NCI-H2107 treated with DMSO at 0.1 percent for 48 hours (cell line): Measurements from ENCODE around the gene RYR3.

ENCODE experiments used
- DNase-seq: peaks from one replicate; lab custom pipeline; 2025; ENCODE audit not compliant: unreplicated experiment; lab: John Stamatoyannopoulos, UW

The RYR3 gene

DNA sequence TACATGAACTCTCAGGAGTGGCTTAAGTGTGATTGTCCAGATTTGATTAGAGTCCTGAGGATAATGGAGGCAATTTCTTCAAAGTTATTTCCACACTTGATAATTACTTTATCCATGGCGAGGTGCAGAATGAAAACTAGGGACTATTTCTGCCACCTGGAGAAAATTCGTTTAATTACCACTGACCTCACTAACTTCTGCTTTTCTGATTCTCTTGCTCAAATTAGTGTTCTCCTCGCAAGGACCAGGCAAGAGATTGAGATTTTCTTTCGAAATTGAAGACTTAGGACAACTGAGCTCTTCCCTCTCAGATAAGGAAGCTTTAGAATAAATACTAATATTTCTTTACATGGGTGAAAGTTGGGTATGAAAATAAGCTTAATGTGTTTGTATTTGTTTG, 135.2 kb downstream of the RYR3 start:
- DNase-seq: no peak

DNA sequence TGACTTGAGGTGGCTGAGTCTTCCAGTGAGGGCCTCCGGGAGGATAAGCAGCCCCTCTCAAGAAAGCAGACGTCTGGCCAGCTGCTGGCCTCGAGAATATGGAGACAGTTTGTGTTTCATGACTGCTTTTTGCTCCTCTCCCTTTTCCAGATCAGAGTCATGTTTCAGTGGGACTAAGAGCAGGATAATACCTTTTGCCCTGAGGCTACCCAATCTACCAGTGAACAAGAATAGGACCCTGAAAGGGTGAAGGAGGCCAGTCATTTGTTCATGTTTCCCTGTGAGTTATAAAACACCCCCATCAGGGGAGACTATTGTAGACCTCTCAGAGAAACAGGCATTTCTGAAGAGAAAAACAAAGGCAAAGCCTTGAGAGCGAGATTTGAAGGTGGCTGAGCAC, 137.4 kb downstream of the RYR3 start:
- no peak for DNase-seq

DNA sequence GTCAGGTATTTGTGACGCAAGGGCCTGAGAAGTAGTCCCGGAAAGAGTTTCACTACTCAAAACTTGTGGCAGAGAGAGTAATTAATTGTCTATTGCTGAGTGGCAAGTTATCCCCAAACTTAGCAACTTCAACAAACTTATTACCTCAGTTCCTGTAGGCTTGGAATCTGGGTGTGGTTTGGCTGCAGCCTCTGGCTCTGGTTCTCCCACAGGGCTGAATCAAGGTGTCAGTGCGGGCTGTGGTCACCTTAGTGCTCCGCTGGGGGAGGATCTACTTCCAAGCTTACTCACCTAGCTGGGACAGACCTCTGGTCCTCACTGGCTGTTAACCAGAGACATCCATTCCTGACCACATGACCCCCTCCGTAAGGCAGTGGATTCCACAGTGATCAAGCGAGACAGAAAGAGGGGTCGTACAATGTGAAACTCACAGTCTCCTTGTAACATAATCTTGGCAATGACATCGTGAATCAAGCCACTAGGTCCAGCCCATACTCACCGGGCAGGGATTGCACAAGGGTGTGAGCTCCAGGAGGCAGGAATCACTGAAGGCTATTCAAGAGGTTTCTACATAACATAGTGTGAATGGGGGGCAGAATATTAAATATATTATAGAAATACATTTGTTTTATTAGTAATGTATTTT, 138.3 kb downstream of the RYR3 start:
- no peak for DNase-seq

DNA sequence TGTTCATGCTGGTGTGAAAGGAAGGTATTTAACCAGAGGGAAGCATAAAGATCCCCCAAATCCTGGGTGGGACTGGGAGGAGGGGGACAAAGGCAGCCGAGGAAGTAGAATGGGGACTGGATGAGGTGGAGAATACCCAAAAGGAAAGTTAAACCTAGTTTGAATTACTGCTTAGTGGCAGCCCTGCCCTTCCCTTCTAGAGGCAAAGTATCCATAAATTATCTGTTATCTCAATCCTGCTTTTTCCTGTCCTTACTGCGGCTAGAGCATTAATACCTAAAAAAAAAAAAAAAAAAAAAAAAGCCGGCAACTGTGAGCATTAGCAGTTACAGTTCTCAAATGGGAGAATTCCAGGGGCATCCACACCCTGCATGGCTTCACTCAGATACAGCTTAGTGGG, 139.0 kb downstream of the RYR3 start:
- DNase-seq: no peak

DNA sequence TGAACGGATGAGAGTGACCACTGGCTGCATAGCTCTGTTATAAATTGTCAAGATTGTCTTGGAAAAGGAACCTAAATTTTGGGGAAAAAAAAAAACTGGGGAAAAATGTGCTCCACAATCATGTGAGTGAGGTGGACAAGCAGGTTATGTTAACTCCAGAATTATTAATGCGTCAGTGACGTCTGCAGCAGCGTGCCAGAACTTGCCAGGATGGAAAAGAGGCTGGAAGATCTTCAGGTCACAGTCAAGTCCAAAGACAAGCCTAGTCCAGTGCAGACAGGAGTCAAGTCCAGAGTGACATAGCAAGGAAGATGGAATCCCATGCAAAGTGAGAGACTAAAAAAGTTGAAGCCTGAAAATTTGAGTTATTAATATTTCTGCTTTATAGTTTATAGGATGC, 140.6 kb downstream of the RYR3 start:
- DNase-seq: no peak

DNA sequence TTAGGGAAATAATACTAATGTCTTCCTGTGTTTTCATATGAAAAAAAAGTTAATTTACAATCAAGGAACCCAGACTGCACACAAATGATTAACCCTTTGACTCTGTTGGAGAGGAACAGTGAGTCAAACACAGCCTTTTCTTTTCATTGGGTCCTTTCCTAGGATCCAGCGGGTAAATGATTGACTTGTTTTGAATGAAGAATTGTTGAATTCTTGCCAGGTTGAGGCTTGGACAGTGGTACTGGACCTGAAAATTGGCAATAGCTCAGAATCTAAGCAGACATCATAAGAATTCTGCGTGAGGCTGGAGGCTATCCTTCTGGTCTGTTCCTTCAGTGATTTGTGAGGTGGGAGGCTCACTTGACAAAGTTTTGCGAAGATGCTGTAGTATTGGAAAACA, 143.0 kb downstream of the RYR3 start:
- DNase-seq: no peak

DNA sequence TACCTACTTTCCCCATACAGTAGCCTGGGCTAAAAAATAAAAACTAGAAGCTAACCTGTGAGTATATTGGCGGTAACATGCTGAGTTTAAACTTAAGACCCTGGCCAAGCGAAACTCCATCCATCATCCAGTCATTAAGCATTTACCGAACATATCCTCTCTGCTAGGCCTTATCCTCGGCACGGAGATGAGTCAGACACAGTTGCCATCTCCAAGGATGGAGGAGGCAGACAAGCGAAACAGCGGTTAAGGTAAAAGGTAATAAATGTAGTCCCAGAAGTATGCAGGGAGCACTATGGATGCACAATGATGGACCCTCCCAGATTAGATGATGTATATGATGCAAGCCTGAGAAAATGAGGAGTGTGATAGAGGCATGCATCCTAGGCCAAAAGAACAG, 143.6 kb downstream of the RYR3 start:
- no peak for DNase-seq

DNA sequence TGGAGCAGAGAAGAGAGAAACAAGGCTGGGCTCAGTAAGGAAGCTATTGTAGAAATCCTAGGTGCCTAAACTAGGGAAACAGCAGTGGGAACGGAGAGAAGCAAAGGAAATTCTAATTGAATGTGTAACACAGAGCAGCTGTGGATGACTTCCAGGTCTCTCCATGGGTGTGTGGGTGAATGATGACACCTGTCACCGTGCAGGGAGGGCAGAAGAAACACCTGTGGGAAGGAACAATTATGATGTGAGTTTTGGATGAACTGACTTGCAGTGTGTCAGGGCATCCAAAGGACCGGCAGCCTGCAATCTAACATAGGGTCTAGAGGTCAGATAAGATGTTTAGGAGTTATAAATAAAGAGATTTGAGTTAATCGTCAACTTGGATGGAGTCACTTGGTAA, 144.2 kb downstream of the RYR3 start:
- no peak for DNase-seq

DNA sequence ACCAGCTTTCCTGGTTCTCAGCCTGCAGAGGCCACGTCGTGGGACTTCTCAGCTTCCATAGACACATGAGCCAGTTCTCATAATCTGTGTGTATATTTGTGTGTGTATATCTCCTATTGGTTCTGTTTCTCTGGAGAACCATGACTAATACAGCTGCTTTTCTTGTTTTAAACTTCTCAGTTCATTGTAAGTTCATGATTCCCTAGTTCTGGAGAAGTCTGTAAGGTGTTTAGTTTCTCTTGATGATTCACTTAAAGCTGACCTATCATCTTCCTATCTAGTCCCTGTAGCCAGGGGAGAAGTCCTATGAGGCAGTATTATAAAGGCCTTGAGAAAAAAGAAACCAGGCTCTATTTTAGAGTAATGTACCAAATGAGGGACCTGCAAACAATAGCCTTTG, 147.7 kb downstream of the RYR3 start:
- no peak for DNase-seq

DNA sequence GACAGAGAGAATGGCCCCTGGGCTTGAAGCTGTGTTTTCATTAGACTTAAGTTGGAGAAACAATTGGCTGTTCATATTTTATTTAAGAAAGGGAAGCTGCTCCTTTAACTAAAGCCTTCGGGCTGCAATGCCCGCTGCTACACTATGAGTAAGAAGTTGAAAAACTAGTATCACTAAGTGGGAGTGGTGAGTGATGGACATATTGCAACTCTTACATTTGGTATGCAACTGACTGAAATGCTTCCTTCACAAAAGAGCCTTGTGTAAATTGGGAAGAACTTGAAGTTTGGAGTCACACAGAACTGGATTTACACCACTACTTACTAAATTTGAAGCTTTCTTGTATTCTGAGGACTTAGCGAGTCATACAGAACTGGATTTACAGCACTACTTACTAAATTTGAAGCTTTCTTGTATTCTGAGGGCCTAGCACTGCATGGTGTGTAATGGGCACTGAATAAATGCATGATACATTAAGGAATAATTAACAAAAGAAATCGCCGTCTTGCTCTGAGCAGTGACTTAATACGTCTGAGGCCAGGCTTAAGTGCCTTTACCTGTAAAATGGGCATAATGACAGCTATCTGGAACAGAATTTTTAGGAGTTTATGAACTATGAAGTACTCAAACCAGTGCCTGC, 149.5 kb downstream of the RYR3 start:
- DNase-seq: no peak

DNA sequence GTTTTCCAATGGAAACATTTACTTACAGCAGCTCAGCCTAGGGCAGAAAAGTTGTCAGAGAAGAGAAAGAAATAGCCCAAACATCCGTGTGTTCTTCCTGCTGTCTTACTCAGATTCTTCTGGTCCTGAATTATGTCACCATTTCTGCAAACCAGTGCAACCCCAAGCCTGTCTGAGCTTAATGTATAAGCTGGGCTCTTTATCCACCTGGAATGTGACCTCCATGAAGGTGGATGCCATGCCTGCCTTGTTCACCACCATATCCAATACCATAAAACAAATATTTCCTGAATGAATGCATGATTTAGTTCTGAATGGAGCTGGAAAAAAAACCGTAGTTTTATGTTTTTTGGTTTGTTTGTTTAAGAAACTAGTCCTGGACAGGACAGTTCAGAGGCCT, 150.9 kb downstream of the RYR3 start:
- DNase-seq: no peak

DNA sequence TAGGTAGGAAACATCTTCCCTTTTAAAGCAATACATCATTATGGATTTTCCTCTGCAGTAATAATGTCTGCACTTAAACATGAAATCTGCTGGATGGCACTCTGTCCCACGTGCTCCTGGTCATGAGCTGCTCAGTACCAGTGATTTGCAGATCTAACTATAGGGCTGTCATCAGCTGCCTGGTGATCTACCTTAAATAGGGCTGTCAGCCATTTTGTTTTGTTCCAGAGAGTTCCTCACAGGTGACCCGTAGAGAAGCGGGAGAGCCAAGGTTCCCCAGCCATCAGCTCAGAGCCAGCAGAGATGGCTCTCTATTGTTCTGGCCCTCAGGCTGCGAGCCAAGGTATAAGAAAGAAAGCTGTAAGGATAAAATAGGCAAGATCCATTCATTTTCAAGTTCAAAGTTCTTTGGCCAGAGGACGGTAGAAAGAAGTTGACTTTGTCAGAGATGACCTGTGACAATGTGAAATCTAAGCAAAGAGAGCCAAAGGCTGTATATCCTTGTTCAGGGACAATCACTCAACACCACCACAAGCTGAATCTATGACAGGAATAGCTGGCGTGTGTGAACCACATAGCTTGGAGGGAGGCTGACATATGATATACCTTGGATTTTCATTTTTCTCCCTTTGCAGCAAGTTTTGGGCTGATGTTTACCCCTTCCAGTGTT, 156.5 kb downstream of the RYR3 start:
- DNase-seq: no peak

DNA sequence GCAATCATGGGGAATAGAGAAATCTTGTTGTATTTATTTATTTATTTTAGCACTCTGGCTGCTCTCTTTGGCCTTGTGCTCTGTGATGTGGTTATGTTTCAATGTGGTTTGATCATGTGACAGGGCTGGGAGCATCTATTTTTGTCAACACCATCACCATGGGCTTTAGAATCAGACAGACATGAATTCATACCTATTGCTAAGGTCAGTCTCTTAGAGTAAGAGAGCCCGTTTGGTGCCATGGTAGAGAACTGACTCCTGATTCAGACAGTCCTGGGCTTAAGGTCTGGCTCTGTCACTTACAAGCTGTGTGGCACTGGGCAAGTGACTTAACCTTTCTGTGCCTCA, 157.0 kb downstream of the RYR3 start:
- DNase-seq: no peak

DNA sequence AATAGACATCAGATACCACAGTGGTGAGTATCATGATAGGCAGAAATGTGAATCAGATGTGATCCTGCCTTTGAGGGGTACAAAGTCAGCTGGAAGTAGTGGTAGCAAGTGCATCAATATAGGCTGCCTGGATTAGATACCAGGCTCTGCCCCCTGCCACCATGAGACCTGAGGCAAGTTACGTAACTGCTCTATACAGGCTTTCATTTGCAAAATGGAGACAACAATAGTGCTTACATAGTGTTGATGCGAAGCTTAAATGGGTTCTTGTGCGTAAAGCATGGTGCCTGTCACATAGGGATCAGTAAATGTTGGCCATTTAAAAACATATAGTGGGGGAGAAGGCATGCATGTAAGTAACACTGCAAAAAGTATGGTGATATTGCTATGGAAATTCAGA, 158.0 kb downstream of the RYR3 start:
- DNase-seq: no peak

DNA sequence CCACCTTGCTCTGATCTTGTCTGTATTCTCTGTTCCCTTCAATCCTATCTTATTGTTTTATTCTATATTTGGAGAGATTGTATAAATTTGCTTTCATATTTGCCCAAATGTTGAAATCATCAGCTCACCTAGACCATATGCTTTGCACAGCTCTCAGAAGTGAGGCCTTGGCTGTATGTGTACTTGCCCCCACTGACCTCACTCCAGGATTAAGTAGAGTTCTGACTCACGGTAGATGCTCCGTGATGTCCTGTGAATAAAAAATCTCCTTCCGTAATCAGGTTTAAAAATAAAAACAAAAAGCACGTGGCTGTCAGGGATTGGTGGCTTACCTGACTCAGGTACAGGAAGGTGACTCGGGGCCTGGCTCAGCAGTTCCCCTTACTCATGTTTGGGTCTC, 162.2 kb downstream of the RYR3 start:
- DNase-seq: no peak

DNA sequence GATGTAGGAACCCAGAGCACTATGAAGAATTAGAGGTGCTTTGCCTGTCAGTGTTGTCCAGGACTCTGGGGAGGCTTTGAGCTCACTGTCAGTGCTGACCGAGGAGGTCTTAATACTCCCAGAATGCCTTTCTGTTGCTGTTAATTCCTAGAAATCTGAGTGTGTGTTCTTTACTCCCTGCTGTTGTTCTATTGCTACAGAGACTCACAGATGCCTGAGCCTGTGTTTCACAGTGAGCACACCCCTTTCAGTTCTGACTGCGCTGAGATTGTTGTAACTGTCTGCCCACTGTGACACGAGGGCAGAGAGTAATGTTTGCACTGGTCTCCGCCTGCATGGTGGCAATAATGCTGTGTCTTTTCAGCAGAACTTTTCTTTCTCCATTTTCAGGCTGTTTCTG, 162.9 kb downstream of the RYR3 start:
- no peak for DNase-seq

DNA sequence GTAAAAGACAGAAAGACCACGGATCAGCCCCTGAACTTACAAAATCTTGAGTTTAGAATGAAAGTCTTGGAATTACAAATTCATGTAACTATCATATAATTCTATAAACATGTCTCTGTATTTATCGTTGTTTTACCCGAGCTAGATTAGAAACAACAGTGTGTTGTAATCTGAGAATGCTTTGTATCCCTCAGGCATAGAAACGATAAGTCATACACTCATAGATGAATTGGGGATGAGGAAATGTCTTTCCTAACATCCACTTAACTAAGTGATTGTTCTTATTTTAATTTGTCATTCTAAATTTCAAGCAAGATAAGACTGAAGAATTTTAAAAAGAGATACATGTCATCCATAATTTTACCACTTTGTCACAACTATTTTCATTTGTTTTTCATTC, 165.3 kb downstream of the RYR3 start:
- no peak for DNase-seq

DNA sequence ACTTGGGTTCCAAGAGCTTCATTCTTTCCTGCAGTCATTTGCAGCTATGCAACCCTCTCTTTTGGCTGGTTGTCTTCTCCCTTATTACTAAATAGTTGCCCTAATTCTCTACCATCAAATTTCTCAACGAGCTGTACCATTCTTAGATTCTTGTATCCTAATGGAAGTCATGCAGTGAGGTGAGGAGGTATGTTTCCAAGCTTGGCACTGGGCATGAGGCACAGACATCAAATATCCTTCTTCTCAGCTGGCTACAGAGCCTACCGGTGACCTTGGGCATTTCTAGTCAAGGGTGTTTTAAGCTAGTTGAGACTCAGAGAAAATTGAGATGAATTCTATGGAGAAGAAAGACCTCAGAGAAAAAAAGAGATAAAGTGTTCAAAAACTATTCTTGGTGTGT, 166.1 kb downstream of the RYR3 start:
- DNase-seq: no peak

DNA sequence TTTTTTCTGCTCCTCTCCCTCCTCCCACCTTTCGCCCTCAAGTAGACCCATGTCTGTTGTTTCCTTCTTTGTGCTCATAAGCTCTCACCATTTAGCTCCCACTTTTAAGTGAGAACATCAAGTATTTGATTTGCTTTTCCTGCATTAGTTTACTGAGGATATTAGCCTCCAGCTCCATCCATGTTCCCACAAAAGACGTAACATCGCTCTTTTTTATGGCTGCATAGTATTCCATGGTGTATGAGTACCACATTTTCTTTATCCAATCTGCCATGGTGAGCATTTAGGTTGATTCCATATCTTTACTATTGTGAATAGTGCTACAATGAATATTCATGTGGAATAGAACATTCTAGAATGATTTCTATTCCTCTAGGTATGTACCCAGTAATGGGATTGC, 178.6 kb downstream of the RYR3 start:
- no peak for DNase-seq

DNA sequence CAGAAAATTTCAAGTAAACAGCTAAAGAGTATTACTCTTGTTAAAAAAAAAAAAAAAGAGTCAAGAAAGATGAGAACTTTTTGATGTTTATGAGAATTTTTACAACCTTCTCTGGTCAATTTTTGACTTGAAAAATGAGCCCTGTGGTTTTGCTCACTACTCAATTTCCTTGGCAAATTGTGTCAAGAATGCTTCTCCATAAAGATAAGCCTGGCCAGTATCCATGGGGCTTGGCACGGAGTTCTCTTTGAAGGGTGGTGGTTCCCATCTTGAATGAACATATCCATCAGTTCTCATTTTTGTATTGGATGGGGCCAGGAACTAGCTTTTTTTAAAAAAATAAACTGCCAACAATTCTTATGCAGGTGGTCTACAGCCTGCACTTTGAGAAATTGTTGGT, 179.9 kb downstream of the RYR3 start:
- DNase-seq: no peak

DNA sequence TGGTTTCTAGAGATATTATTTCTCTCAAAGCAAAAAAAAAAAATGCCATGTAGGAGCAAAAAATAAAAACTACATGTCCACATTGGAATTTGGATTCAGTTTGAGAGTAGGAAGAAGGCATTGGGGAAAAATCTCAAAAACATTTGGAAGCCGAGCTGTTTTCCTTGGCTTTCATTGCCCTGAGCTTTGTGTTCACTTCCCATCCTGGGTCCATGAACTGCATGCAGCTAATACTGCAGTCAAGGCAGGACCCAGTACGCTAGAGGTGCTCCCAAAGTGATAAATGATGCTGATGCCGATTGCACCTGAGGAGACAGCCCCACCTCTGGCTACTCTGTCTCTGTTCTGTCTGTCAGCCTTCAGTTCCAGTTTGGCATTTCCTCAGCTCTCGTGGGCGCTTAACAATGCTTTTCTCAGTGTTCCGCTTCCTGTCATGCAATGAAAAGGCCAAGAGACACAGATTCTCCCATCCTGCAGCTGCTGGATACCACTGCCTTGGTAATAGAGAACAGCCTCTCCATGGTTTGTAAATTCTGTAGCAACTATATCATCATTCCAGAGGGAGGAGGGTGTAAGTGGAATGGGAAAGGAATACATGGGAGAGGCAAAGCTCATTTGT, 181.8 kb downstream of the RYR3 start:
- DNase-seq: no peak

DNA sequence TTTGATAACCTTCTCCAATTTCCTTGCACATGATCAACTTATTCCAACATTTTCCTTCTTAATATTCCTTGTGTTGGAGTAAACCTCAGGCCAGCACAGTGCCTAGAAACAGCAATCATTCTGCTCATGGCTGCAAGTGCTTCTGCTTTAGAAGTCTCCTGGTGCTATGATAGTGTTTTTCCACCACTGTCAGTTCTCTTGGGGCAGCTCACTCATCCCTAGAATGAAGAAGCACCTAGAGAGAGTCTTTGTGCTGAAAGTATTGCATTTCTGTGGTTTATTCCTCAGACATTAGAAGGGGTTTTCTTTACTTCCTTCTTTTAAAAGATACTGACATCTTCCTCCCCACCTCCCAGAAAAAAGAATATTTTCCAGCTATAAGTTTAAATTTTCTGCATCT, 183.5 kb downstream of the RYR3 start:
- DNase-seq: no peak
